HepG2 (cell line): ENCODE results near the gene PMM2. TPM values are rescaled to one million over a fixed set of nuclear protein-coding genes. Genes with fewer than 3 reads are reported as not detected.
"Not testable (repeated sequence)": the region's sequence is repeated elsewhere in the genome, so short reads cannot be mapped to it uniquely, and the experiment has no call there.

Source experiments
- ATAC-seq: fragments of 200-7000 bp; cut with Tn5 transposase; 3 replicates; pipeline ENCODE4 v1.9.1; 2020; ENCODE audit warnings: mild to moderate bottlenecking, moderate library complexity
- BruUV-seq: library from RNA; stranded (reverse); fragments of 400-500 nt; replicated peaks from 2 replicates; lab custom pipeline; 2021; lab: Mats Ljungman, UMichigan
- CTCF ChIA-PET: fragments of 300-600 bp; formaldehyde crosslinking; extraction: SDS; loops from one replicate; lab custom pipeline; 2021; ENCODE audit warnings: low total read pairs, inconsistent platforms, low intra/inter-chr PET ratio; lab: Yijun Ruan, JAX
- POLR2A ChIA-PET: fragments of 350-600 bp; sonication (Branson Sonifier 250); formaldehyde crosslinking; loops from one replicate; lab custom pipeline; 2020; ENCODE audit warnings: antibody characterized with exemption, inconsistent platforms; lab: Yijun Ruan, JAX
- DNase-seq: peaks from one replicate; pipeline ENCODE4 v3.0.0-alpha.2; 2015; ENCODE audit warnings: low spot score
- FAIRE-seq: peaks from 3 replicates; lab custom pipeline; 2011; peaks lifted over from hg19 to GRCh38; lab: Jason Lieb, UNC
- H2AFZ ChIP-seq: one replicate; pipeline ENCODE4 v1.6.1; 2011; ENCODE audit warnings: low read length, inconsistent platforms
- H3K27ac ChIP-seq: fragments of 300-600 bp; 3 replicates; pipeline ENCODE4 v1.8.0; 2011; ENCODE audit warnings: mixed run types, mild to moderate bottlenecking, mixed read lengths, low read length, inconsistent platforms; ENCODE audit not compliant: insufficient read depth; ENCODE audit errors: extremely low read length
- H3K27me3 ChIP-seq, 2 experiments: fragments of 200-600 bp in 1 of 2; 2 replicates in 1 of 2; 3 replicates in 1 of 2; pipeline versions ENCODE4 v1.6.0 to v1.8.0; 2011; ENCODE audit warnings: low read length in 2 of 2, mild to moderate bottlenecking in 2 of 2, moderate library complexity in 2 of 2, inconsistent platforms in 1 of 2; ENCODE audit not compliant: insufficient read depth in 2 of 2, control insufficient read depth in 1 of 2
- H3K36me3 ChIP-seq, 2 experiments: fragments of 200-600 bp in 1 of 2; replicated peaks in 1 of 2; 2 replicates in 1 of 2; 3 replicates in 1 of 2; pipeline versions ENCODE4 v1.5.1 to v1.8.0; 2011; ENCODE audit warnings: low read length in 2 of 2, inconsistent platforms in 1 of 2; ENCODE audit not compliant: insufficient read depth in 2 of 2, control insufficient read depth in 1 of 2
- H3K4me1 ChIP-seq: 2 replicates; pipeline ENCODE4 v1.5.1; 2012; ENCODE audit warnings: low read length, inconsistent platforms; ENCODE audit not compliant: insufficient read depth
- H3K4me2 ChIP-seq: 2 replicates; pipeline ENCODE4 v1.6.0; 2011; ENCODE audit warnings: low read depth, low read length, inconsistent platforms
- H3K4me3 ChIP-seq, 3 experiments: fragments of 200-600 bp in 1 of 3; sonication (generic), shearing (Covaris generic) in 1 of 3; replicated peaks in 1 of 3; 2 replicates each; pipeline ENCODE4 v1.5.1; 2011 to 2016; ENCODE audit warnings: low read length in 3 of 3, inconsistent platforms in 2 of 3, low read depth in 2 of 3, mild to moderate bottlenecking in 2 of 3, control low read depth in 1 of 3, mixed read lengths in 1 of 3; ENCODE audit not compliant: insufficient read depth in 1 of 3
- H3K79me2 ChIP-seq: one replicate; pipeline ENCODE4 v1.6.1; 2011; ENCODE audit warnings: low read length, inconsistent platforms; ENCODE audit not compliant: insufficient read depth
- H3K9ac ChIP-seq: 2 replicates; pipeline ENCODE4 v1.6.0; 2011; ENCODE audit warnings: mild to moderate bottlenecking, low read depth, low read length, inconsistent platforms; ENCODE audit not compliant: insufficient read depth
- H3K9me3 ChIP-seq: 2 replicates; pipeline ENCODE4 v1.5.1; 2012; ENCODE audit warnings: mild to moderate bottlenecking, low read length
- H4K20me1 ChIP-seq: 2 replicates; pipeline ENCODE4 v1.6.0; 2011; ENCODE audit warnings: inconsistent platforms, mild to moderate bottlenecking, low read length, moderate library complexity; ENCODE audit not compliant: insufficient read depth
- ATF7-NPFF ChIP-seq: sonication (generic); formaldehyde crosslinking; IDR thresholded peaks from 2 replicates; pipeline ENCODE4 v1.8.1; 2023; ENCODE audit warnings: mild to moderate bottlenecking, low read depth, missing genetic modification reagents, moderate library complexity
- CBX5 ChIP-seq: sonication (generic); formaldehyde crosslinking; IDR thresholded peaks from 2 replicates; pipeline ENCODE4 v1.4.0; 2020; ENCODE audit warnings: missing genetic modification reagents, borderline replicate concordance
- HNRNPK ChIP-seq: fragments of 200-400 bp; formaldehyde crosslinking; IDR thresholded peaks from 2 replicates; pipeline ENCODE4 v1.6.1; 2018; ENCODE audit warnings: low read length, low read depth, moderate library complexity, mild to moderate bottlenecking; ENCODE audit not compliant: poor library complexity, severe bottlenecking
- MATR3 ChIP-seq: sonication (generic); formaldehyde crosslinking; IDR thresholded peaks from 2 replicates; pipeline ENCODE4 v1.4.0; 2020; ENCODE audit warnings: missing genetic modification reagents
- SALL1 ChIP-seq: sonication (generic); formaldehyde crosslinking; IDR thresholded peaks from 2 replicates; pipeline ENCODE4 v1.8.0; 2022; ENCODE audit warnings: mild to moderate bottlenecking, missing genetic modification reagents
- SALL2 ChIP-seq: sonication (generic); formaldehyde crosslinking; IDR thresholded peaks from 2 replicates; pipeline ENCODE4 v1.8.1; 2023; ENCODE audit warnings: mild to moderate bottlenecking, missing genetic modification reagents, inconsistent platforms
- SRSF4 ChIP-seq: fragments of 200-400 bp; formaldehyde crosslinking; IDR thresholded peaks from one replicate; pipeline ENCODE4 v1.6.1; 2018; ENCODE audit warnings: mild to moderate bottlenecking, low read depth, low read length, moderate library complexity; ENCODE audit not compliant: poor library complexity, severe bottlenecking
- SRY ChIP-seq: sonication (generic); formaldehyde crosslinking; IDR thresholded peaks from 2 replicates; pipeline ENCODE4 v1.8.0; 2022; ENCODE audit warnings: mild to moderate bottlenecking, missing genetic modification reagents
- ZFP37 ChIP-seq: sonication (generic); formaldehyde crosslinking; IDR thresholded peaks from 2 replicates; pipeline ENCODE4 v1.4.0; 2020; ENCODE audit warnings: missing genetic modification reagents, borderline replicate concordance
- ZNF446 ChIP-seq: sonication (generic); formaldehyde crosslinking; IDR thresholded peaks from 2 replicates; pipeline ENCODE4 v1.5.0; 2020; ENCODE audit warnings: mild to moderate bottlenecking, missing genetic modification reagents
- ZNF484 ChIP-seq: sonication (generic); formaldehyde crosslinking; IDR thresholded peaks from 2 replicates; pipeline ENCODE4 v1.5.1; 2020; ENCODE audit warnings: mild to moderate bottlenecking, low read depth, missing genetic modification reagents, borderline replicate concordance
- WGBS: methylation state at CpG from one replicate; pipeline ENCODE4 v1.1.6; 2017; ENCODE audit warnings: low lambda C conversion rate; 5-methylcytosine and 5-hydroxymethylcytosine counted together
- in situ Hi-C: cut with HindIII; loops from 2 replicates; pipeline ENCODE4 v1.10.0; 2017; ENCODE audit warnings: low pct_unique_long_range_greater_than_20kb; ENCODE audit not compliant: extremely low pct_ligation_motif_present
- intact Hi-C: fragments of 100-400 bp; cut with micrococcal nuclease; formaldehyde crosslinking; loops from one replicate; pipeline ENCODE4 v1.10.0; 2022; ENCODE audit not compliant: unreplicated experiment
- polyA plus RNA-seq, 8 experiments: library from polyadenylated mRNA; depleted of rRNA in 3 of 8; stranded (reverse) in 7 of 8; unstranded in 1 of 8; fragments of >200 nt; fragmentation: Illumina TruSeq in 4 of 8; extraction: Trizol in 4 of 8; gene quantifications; 2 replicates each; pipeline versions ENCODE4 v1.2.1 to v1.2.3, GENCODE V29; 2011 to 2016; ENCODE audit warnings: low read depth in 4 of 8, missing spikeins in 1 of 8, mixed read lengths in 1 of 8; ENCODE audit not compliant: insufficient read depth in 1 of 8
- total RNA-seq, 5 experiments: library from RNA; depleted of rRNA; stranded (reverse); fragments of >200 nt; fragmentation: Illumina TruSeq; extraction: Trizol; gene quantifications; 2 replicates each; pipeline ENCODE4 v1.2.3, GENCODE V29; 2016; ENCODE audit warnings: low read depth in 1 of 5
- TF ChIP-seq, protein P1 (sequence below): sonication (generic); formaldehyde crosslinking; IDR thresholded peaks from 2 replicates; pipeline ENCODE4 v1.4.0; 2020; ENCODE audit warnings: mild to moderate bottlenecking, missing genetic modification reagents
- TF ChIP-seq, protein P2 (sequence below): sonication (generic); formaldehyde crosslinking; IDR thresholded peaks from 2 replicates; pipeline ENCODE4 v1.4.0; 2020; ENCODE audit warnings: mild to moderate bottlenecking, missing genetic modification reagents

Gene PMM2
- total and polyA plus RNA-seq, 2 of the 13 experiments (the other 11 are each of a cell fraction or from before 2014, with no cell fraction given) = 52.2 to 93.7 TPM

DNA sequence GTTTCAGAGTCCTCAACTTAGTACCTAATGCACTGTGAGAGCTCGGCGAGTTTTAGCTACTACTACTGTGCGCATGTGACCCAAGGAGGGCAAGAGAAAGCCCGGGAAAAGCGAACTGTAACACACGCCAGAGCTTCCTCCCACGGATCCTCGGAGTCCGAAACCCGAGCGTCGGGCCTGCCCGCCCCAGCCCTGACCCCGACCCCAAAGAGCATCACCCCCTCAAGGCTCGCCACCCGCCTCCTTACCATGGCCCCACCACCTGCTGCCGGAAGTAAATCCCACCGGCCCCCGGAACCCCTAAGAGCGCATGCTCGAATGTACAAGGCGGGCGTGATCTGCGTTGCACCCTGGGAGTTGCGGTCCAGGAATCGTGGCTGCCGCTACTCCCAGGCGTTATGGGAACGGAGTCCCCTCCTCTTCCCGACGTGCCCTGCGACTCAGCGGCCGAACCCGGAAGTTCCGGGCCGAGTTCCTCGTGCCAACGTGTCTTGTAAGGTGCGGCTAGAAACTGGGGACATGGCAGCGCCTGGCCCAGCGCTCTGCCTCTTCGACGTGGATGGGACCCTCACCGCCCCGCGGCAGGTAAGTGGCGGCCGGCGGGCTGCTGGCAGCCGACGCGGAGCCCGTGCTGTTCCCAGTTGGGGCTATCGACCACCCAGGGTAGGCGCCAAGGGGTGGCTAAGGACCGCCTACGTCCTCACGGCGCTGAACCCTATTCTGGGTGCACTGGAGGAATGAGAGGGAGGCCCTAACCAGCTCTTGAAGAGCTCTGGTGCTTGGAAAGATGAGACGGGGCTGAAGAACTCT lies at the start of gene PMM2, which contains the start of gene TMEM186 (continued):
- TF ChIP-seq SALL2 (CRISPR knock-in tag) (peak; percentile 99), MATR3 (CRISPR knock-in tag) (no peak), ZFP37 (CRISPR knock-in tag) (peak; percentile 88), ZNF446 (CRISPR knock-in tag) (peak; percentile 95), HNRNPK (peak; percentile 59), SALL1 (CRISPR knock-in tag) (peak; percentile 99), SRSF4 (no peak), ZNF484 (CRISPR knock-in tag) (peak; percentile 83; the same call in 1 of the 2 replicates), SRY (peak; percentile 99), ATF7-NPFF (CRISPR knock-in tag) (peak; percentile 99), CBX5 (CRISPR knock-in tag) (peak; percentile 87)
- TF ChIP-seq, protein P1, sequence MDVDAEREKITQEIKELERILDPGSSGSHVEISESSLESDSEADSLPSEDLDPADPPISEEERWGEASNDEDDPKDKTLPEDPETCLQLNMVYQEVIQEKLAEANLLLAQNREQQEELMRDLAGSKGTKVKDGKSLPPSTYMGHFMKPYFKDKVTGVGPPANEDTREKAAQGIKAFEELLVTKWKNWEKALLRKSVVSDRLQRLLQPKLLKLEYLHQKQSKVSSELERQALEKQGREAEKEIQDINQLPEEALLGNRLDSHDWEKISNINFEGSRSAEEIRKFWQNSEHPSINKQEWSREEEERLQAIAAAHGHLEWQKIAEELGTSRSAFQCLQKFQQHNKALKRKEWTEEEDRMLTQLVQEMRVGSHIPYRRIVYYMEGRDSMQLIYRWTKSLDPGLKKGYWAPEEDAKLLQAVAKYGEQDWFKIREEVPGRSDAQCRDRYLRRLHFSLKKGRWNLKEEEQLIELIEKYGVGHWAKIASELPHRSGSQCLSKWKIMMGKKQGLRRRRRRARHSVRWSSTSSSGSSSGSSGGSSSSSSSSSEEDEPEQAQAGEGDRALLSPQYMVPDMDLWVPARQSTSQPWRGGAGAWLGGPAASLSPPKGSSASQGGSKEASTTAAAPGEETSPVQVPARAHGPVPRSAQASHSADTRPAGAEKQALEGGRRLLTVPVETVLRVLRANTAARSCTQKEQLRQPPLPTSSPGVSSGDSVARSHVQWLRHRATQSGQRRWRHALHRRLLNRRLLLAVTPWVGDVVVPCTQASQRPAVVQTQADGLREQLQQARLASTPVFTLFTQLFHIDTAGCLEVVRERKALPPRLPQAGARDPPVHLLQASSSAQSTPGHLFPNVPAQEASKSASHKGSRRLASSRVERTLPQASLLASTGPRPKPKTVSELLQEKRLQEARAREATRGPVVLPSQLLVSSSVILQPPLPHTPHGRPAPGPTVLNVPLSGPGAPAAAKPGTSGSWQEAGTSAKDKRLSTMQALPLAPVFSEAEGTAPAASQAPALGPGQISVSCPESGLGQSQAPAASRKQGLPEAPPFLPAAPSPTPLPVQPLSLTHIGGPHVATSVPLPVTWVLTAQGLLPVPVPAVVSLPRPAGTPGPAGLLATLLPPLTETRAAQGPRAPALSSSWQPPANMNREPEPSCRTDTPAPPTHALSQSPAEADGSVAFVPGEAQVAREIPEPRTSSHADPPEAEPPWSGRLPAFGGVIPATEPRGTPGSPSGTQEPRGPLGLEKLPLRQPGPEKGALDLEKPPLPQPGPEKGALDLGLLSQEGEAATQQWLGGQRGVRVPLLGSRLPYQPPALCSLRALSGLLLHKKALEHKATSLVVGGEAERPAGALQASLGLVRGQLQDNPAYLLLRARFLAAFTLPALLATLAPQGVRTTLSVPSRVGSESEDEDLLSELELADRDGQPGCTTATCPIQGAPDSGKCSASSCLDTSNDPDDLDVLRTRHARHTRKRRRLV (CRISPR knock-in tag) = peak; percentile 98
- TF ChIP-seq, protein P2, sequence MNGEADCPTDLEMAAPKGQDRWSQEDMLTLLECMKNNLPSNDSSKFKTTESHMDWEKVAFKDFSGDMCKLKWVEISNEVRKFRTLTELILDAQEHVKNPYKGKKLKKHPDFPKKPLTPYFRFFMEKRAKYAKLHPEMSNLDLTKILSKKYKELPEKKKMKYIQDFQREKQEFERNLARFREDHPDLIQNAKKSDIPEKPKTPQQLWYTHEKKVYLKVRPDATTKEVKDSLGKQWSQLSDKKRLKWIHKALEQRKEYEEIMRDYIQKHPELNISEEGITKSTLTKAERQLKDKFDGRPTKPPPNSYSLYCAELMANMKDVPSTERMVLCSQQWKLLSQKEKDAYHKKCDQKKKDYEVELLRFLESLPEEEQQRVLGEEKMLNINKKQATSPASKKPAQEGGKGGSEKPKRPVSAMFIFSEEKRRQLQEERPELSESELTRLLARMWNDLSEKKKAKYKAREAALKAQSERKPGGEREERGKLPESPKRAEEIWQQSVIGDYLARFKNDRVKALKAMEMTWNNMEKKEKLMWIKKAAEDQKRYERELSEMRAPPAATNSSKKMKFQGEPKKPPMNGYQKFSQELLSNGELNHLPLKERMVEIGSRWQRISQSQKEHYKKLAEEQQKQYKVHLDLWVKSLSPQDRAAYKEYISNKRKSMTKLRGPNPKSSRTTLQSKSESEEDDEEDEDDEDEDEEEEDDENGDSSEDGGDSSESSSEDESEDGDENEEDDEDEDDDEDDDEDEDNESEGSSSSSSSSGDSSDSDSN (CRISPR knock-in tag) = peak; percentile 91

DNA sequence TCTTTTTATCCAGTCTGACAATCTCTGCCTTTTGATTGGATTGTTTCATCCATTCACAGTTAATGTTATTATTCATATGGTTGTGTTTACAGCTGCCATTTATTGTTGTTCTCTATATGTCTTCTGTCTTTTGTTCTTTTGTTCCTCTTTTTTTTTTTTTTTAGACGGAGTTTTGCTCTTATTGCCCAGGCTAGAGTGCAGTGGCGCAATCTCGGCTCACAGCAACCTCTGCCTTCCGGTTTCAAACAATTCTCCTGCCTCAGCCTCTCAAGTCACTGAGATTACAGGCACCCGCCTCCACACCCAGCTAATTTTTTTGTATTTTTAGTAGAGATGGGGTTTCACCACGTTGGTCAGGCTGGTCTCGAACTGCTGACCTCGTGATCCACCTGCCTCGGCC lies 48.7 kb upstream of the PMM2 start:
- in situ Hi-C loops = not testable (repeated sequence)

More for the DNA sequence above, 48.7 kb upstream of the PMM2 start:
- WGBS = 92% methylated on average over 9 of the region's 9 CpGs
- H3K4me3 ChIP-seq, CTCF ChIA-PET, FAIRE-seq, H2AFZ ChIP-seq, H3K27me3 ChIP-seq, H4K20me1 ChIP-seq, H3K27ac ChIP-seq, BruUV-seq, H3K9me3 ChIP-seq, H3K4me2 ChIP-seq, H3K9ac ChIP-seq, DNase-seq, POLR2A ChIA-PET, H3K79me2 ChIP-seq, ATAC-seq: not testable (repeated sequence)
- H3K36me3 ChIP-seq = peaks cover 23 to 44% of the 10 kb centered on the region in 2 experiments; a peak in 4 of 5 replicates
- peaks cover 11% of the 10 kb centered on the region for H3K4me1 ChIP-seq
- intact Hi-C loops = loop anchor here (10.0 kb wide), 1 partner anchor 386 kb away; no protein-coding TSS in a partner anchor
